Neural progenitor cell (in vitro differentiated cells): ENCODE measurements around the gene CCDC97.

Experiments used
- EZH2 ChIP-seq: fragments of 200-600 bp; sonication (generic); IDR thresholded peaks from 2 replicates; pipeline ENCODE4 v1.6.1; 2017; ENCODE audit warnings: antibody characterized with exemption, mild to moderate bottlenecking, moderate library complexity
- EZH2phosphoT487 ChIP-seq: fragments of 200-600 bp; sonication (generic); IDR thresholded peaks from 2 replicates; pipeline ENCODE4 v1.6.1; 2017; ENCODE audit warnings: antibody characterized with exemption
- TF ChIP-seq, protein P1 (sequence below): fragments of 200-600 bp; sonication (generic); IDR thresholded peaks from 2 replicates; pipeline ENCODE4 v1.5.1; 2017; ENCODE audit warnings: antibody characterized with exemption, mild to moderate bottlenecking

GRCh38 chr19:41298348-41298964 lies 11.5 kb upstream of the CCDC97 start:
- TF ChIP-seq, protein P1, sequence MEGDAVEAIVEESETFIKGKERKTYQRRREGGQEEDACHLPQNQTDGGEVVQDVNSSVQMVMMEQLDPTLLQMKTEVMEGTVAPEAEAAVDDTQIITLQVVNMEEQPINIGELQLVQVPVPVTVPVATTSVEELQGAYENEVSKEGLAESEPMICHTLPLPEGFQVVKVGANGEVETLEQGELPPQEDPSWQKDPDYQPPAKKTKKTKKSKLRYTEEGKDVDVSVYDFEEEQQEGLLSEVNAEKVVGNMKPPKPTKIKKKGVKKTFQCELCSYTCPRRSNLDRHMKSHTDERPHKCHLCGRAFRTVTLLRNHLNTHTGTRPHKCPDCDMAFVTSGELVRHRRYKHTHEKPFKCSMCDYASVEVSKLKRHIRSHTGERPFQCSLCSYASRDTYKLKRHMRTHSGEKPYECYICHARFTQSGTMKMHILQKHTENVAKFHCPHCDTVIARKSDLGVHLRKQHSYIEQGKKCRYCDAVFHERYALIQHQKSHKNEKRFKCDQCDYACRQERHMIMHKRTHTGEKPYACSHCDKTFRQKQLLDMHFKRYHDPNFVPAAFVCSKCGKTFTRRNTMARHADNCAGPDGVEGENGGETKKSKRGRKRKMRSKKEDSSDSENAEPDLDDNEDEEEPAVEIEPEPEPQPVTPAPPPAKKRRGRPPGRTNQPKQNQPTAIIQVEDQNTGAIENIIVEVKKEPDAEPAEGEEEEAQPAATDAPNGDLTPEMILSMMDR: no peak
- TF ChIP-seq EZH2 (no peak), EZH2phosphoT487 (no peak)
